Measurements from ENCODE around the gene JAKMIP1. TPM values are rescaled to one million over a fixed set of nuclear protein-coding genes. Genes with fewer than 3 reads are reported as not detected.

Gene JAKMIP1
- total RNA-seq, 1 donor from 2014 or later = not detected

GRCh38 chr4:5992171-5992827, 208.1 kb downstream of the JAKMIP1 start:
- peaks cover 16% of the 10 kb centered on the region for H3K4me1 Mint-ChIP-seq (ENCODE audit: unreplicated experiment)
- TF ChIP-seq, protein P1, sequence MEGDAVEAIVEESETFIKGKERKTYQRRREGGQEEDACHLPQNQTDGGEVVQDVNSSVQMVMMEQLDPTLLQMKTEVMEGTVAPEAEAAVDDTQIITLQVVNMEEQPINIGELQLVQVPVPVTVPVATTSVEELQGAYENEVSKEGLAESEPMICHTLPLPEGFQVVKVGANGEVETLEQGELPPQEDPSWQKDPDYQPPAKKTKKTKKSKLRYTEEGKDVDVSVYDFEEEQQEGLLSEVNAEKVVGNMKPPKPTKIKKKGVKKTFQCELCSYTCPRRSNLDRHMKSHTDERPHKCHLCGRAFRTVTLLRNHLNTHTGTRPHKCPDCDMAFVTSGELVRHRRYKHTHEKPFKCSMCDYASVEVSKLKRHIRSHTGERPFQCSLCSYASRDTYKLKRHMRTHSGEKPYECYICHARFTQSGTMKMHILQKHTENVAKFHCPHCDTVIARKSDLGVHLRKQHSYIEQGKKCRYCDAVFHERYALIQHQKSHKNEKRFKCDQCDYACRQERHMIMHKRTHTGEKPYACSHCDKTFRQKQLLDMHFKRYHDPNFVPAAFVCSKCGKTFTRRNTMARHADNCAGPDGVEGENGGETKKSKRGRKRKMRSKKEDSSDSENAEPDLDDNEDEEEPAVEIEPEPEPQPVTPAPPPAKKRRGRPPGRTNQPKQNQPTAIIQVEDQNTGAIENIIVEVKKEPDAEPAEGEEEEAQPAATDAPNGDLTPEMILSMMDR (IDR thresholded peaks at IDR 0.05; ENCODE audit: unreplicated experiment) = no peak
- H3K4me3 Mint-ChIP-seq (ENCODE audit: unreplicated experiment) = no peak overlapping the region
- DNase-seq (ENCODE audit: low spot score) = no peak
- H3K9me3 Mint-ChIP-seq (ENCODE audit: unreplicated experiment) = no peaks in the 10 kb centered on the region
- no peak overlapping the region for H3K27ac Mint-ChIP-seq (ENCODE audit: unreplicated experiment)
- peaks cover 13% of the 10 kb centered on the region for H3K27me3 Mint-ChIP-seq (ENCODE audit: unreplicated experiment)
- peaks cover 3% of the 10 kb centered on the region for H3K36me3 Mint-ChIP-seq (ENCODE audit: low read depth, unreplicated experiment)

- TF ChIP-seq, protein P1 (IDR thresholded peaks at IDR 0.05; ENCODE audit: unreplicated experiment) = no peak
- Mint-ChIP-seq H3K9me3 (ENCODE audit: unreplicated experiment) (no peaks in the 10 kb centered on the region), H3K4me3 (ENCODE audit: unreplicated experiment) (no peak overlapping the region), H3K4me1 (ENCODE audit: unreplicated experiment) (peaks cover 11% of the 10 kb centered on the region), H3K27me3 (ENCODE audit: unreplicated experiment) (peaks cover 13% of the 10 kb centered on the region), H3K36me3 (ENCODE audit: low read depth, unreplicated experiment) (peaks cover 3% of the 10 kb centered on the region), H3K27ac (ENCODE audit: unreplicated experiment) (no peak overlapping the region)
- no peak for DNase-seq (ENCODE audit: low spot score)
These were observed 208.9 kb downstream of the JAKMIP1 start for GRCh38 chr4:5991405-5991804.

DNA sequence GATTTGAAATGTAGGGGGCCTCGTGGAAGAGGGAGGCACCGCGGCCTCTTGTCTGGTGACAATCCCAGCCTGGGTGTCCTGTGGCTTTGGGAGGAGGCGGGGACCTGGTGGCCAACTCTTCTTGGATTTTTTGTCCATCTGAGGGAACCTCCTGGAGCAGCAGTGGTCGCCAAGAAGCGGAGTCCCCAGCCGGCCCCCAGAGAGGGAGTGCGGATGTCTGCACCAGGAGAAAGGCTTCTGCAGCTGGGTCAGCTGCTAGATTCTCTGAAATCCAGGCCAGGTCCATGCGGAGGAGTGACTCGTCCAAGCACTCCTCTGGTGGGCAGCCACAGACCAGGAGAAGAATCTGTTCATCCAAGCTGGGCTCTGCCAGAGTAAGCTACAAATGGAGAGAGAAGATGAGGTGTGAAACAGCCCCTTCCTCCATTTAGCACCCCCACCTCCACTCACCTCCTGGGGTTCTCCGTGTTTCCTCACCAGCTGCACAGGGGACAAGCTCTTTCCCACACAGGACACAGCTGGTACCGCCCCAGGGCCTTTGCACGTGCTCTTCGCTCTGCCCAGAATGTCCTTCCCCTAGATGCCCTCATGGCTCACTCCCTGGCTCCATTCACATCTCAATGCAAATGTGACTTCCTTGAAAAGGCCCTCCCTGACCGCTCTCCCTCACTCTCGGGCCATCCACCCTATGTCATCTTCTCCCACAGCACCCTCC, 209.7 kb downstream of the JAKMIP1 start:
- peaks cover 3% of the 10 kb centered on the region for H3K36me3 Mint-ChIP-seq (ENCODE audit: low read depth, unreplicated experiment)
- H3K27me3 Mint-ChIP-seq (ENCODE audit: unreplicated experiment) = peaks cover 8% of the 10 kb centered on the region
- TF ChIP-seq, protein P1 (IDR thresholded peaks at IDR 0.05; ENCODE audit: unreplicated experiment) = no peak
- no peaks in the 10 kb centered on the region for H3K9me3 Mint-ChIP-seq (ENCODE audit: unreplicated experiment)
- peaks cover 10% of the 10 kb centered on the region for H3K4me1 Mint-ChIP-seq (ENCODE audit: unreplicated experiment)
- no peak for DNase-seq (ENCODE audit: low spot score)
- H3K27ac Mint-ChIP-seq (ENCODE audit: unreplicated experiment) = no peak overlapping the region
- no peak overlapping the region for H3K4me3 Mint-ChIP-seq (ENCODE audit: unreplicated experiment)

- Mint-ChIP-seq H3K27me3 (ENCODE audit: unreplicated experiment) (peaks cover 7% of the 10 kb centered on the region), H3K36me3 (ENCODE audit: low read depth, unreplicated experiment) (peaks cover 3% of the 10 kb centered on the region), H3K4me1 (ENCODE audit: unreplicated experiment) (peaks cover 10% of the 10 kb centered on the region), H3K27ac (ENCODE audit: unreplicated experiment) (no peak overlapping the region), H3K9me3 (ENCODE audit: unreplicated experiment) (peaks cover 5% of the 10 kb centered on the region), H3K4me3 (ENCODE audit: unreplicated experiment) (no peak overlapping the region)
- TF ChIP-seq, protein P1 (IDR thresholded peaks at IDR 0.05; ENCODE audit: unreplicated experiment) = no peak
- no peak for DNase-seq (ENCODE audit: low spot score)
These were observed 210.8 kb downstream of the JAKMIP1 start for GRCh38 chr4:5989236-5990225.
